Neural cell (in vitro differentiated cells): ENCODE results near the gene CRYGC. TPM values are rescaled to one million over a fixed set of nuclear protein-coding genes. Genes with fewer than 3 reads are reported as not detected.
"Not testable (repeated sequence)": the region's sequence is repeated elsewhere in the genome, so short reads cannot be mapped to it uniquely, and the experiment has no call there.

Source experiments
- H2AFZ ChIP-seq: fragments of 200-600, 300-800 bp; sonication (generic), shearing (Covaris generic); 2 replicates; pipeline ENCODE4 v1.6.0; 2014; ENCODE audit warnings: low read depth, mild to moderate bottlenecking, antibody characterized with exemption, low read length, moderate library complexity
- H3F3A ChIP-seq: fragments of 200-600 bp; shearing (Covaris generic); 2 replicates; pipeline ENCODE4 v1.6.1; 2016; ENCODE audit warnings: mild to moderate bottlenecking, moderate library complexity, mixed read lengths, antibody characterized with exemption, low read length; ENCODE audit not compliant: insufficient read depth, poor library complexity, severe bottlenecking
- H3K27ac ChIP-seq: fragments of 200-600, 300-800 bp; sonication (generic), shearing (Covaris generic); 2 replicates; pipeline ENCODE4 v1.5.1; 2014; ENCODE audit warnings: mild to moderate bottlenecking, low read length, moderate library complexity
- H3K27me3 ChIP-seq: fragments of 300-800, 200-600 bp; sonication (generic), shearing (Covaris generic); 2 replicates; pipeline ENCODE4 v1.6.0; 2014; ENCODE audit warnings: mild to moderate bottlenecking, low read depth, low read length, moderate library complexity; ENCODE audit not compliant: insufficient read depth
- H3K36me3 ChIP-seq: fragments of 300-800, 200-600 bp; sonication (generic), shearing (Covaris generic); 2 replicates; pipeline ENCODE4 v1.5.1; 2014; ENCODE audit warnings: mild to moderate bottlenecking, antibody characterized with exemption, low read length, moderate library complexity; ENCODE audit not compliant: insufficient read depth
- H3K4me2 ChIP-seq: fragments of 300-800, 200-600 bp; sonication (generic), shearing (Covaris generic); 2 replicates; pipeline ENCODE4 v1.6.0; 2014; ENCODE audit warnings: mild to moderate bottlenecking, low read length
- H3K4me3 ChIP-seq: fragments of 300-800, 200-600 bp; sonication (generic), shearing (Covaris generic); 2 replicates; pipeline ENCODE4 v1.5.1; 2014; ENCODE audit warnings: mild to moderate bottlenecking, low read length, moderate library complexity
- H3K79me2 ChIP-seq: fragments of 200-600 bp; shearing (Covaris generic); replicated peaks from 2 replicates; pipeline ENCODE4 v1.6.0; 2014; ENCODE audit warnings: mild to moderate bottlenecking, low read length, moderate library complexity; ENCODE audit not compliant: insufficient read depth
- H3K9ac ChIP-seq: fragments of 300-800, 200-600 bp; sonication (generic), shearing (Covaris generic); 2 replicates; pipeline ENCODE4 v1.6.1; 2016; ENCODE audit warnings: mild to moderate bottlenecking, low read length, mixed read lengths
- H3K9me2 ChIP-seq: fragments of 200-600 bp; shearing (Covaris generic); 2 replicates; pipeline ENCODE4 v1.6.1; 2016; ENCODE audit warnings: mild to moderate bottlenecking, low read length, mixed read lengths; ENCODE audit not compliant: insufficient read depth
- H3K9me3 ChIP-seq: fragments of 200-600, 300-800 bp; sonication (generic), shearing (Covaris generic); 2 replicates; pipeline ENCODE4 v1.6.1; 2016; ENCODE audit warnings: mild to moderate bottlenecking, mixed run types, low read length, moderate library complexity, mixed read lengths
- H4K20me1 ChIP-seq: fragments of 200-600 bp; shearing (Covaris generic); 2 replicates; pipeline ENCODE4 v1.6.1; 2016; ENCODE audit warnings: mild to moderate bottlenecking, mixed run types; ENCODE audit not compliant: insufficient read depth
- CTCF ChIP-seq: fragments of 450-650 bp; IDR thresholded peaks from 2 replicates; pipeline ENCODE4 v1.5.1; 2014; ENCODE audit warnings: antibody characterized with exemption, mild to moderate bottlenecking, moderate library complexity; ENCODE audit not compliant: poor library complexity, severe bottlenecking
- EP300 ChIP-seq: fragments of 450-650 bp; conservative IDR thresholded peaks from 2 replicates; pipeline ENCODE4 v1.6.1; 2014; ENCODE audit warnings: antibody characterized with exemption, mild to moderate bottlenecking, moderate library complexity; ENCODE audit not compliant: poor library complexity, severe bottlenecking
- EZH2 ChIP-seq: fragments of 200-600, 300-800 bp; shearing (Covaris generic), sonication (generic); IDR thresholded peaks from 2 replicates; pipeline ENCODE4 v1.6.1; 2014; ENCODE audit warnings: antibody characterized with exemption, low read length, borderline replicate concordance, mild to moderate bottlenecking; ENCODE audit not compliant: insufficient read depth, poor library complexity, severe bottlenecking
- MXI1 ChIP-seq: fragments of 450-650 bp; conservative IDR thresholded peaks from 2 replicates; pipeline ENCODE4 v1.6.1; 2014; ENCODE audit warnings: antibody characterized with exemption, mild to moderate bottlenecking; ENCODE audit not compliant: poor library complexity, severe bottlenecking
- POLR2AphosphoS5 ChIP-seq: IDR thresholded peaks from 2 replicates; pipeline ENCODE4 v1.6.1; 2012
- RAD21 ChIP-seq: fragments of 450-650 bp; conservative IDR thresholded peaks from 2 replicates; pipeline ENCODE4 v1.6.1; 2014; ENCODE audit warnings: antibody characterized with exemption, mild to moderate bottlenecking, moderate library complexity
- REST ChIP-seq: IDR thresholded peaks from 2 replicates; pipeline ENCODE4 v1.6.1; 2012; ENCODE audit warnings: borderline replicate concordance
- SMC3 ChIP-seq: fragments of 450-650 bp; conservative IDR thresholded peaks from 2 replicates; pipeline ENCODE4 v1.6.1; 2014; ENCODE audit warnings: antibody characterized with exemption, mild to moderate bottlenecking, moderate library complexity; ENCODE audit not compliant: poor library complexity
- TAF1 ChIP-seq: IDR thresholded peaks from 2 replicates; pipeline ENCODE4 v1.6.1; 2012; ENCODE audit warnings: low read depth
- polyA plus RNA-seq: library from polyadenylated mRNA; depleted of rRNA; stranded (reverse); fragments of >200 nt; gene quantifications from 2 replicates; pipeline ENCODE4 v1.2.3, GENCODE V29; 2014

CRYGC gene
- polyA plus RNA-seq, 1 donor from 2014 or later: not detected

- Histone ChIP-seq H3K27ac (no peak overlapping the region), H4K20me1 (no peaks in the 10 kb centered on the region), H3K4me2 (no peak overlapping the region)
These were observed 4.4 kb downstream of the CRYGC start for GRCh38 chr2:208125251-208125650.

GRCh38 chr2:208124013-208124715 lies 5.5 kb downstream of the CRYGC start, which contains the start of gene CRYGD:
Gene CRYGD, minus strand, starts transcription at chr2:208124524. Its CDS starts 51 bp downstream, at chr2:208124473.
- H3K79me2 ChIP-seq, H3K27ac ChIP-seq, H4K20me1 ChIP-seq, H3K36me3 ChIP-seq, H3K9me3 ChIP-seq, H3K4me3 ChIP-seq, H3F3A ChIP-seq, H3K9me2 ChIP-seq, H3K9ac ChIP-seq, H3K27me3 ChIP-seq, H3K4me2 ChIP-seq, H2AFZ ChIP-seq: not testable (repeated sequence)

More at GRCh38 chr2:208125251-208125650, 4.4 kb downstream of the CRYGC start:
- no peaks in the 10 kb centered on the region for H3K79me2 ChIP-seq
- H3K9me2 ChIP-seq: no peaks in the 10 kb centered on the region
- no peak overlapping the region for H2AFZ ChIP-seq
- H3K4me3 ChIP-seq: no peak overlapping the region
- H3K9ac ChIP-seq: no peak overlapping the region
- H3F3A ChIP-seq: no peaks in the 10 kb centered on the region
- no peaks in the 10 kb centered on the region for H3K27me3 ChIP-seq
- TF ChIP-seq REST (no peak), POLR2AphosphoS5 (no peak), RAD21 (no peak)
- H3K36me3 ChIP-seq: no peaks in the 10 kb centered on the region
- no peaks in the 10 kb centered on the region for H3K9me3 ChIP-seq

- Histone ChIP-seq H3K4me2 (no peak overlapping the region), H3K4me3 (no peak overlapping the region), H3K9me2 (no peaks in the 10 kb centered on the region), H4K20me1 (no peaks in the 10 kb centered on the region), H3F3A (no peaks in the 10 kb centered on the region), H2AFZ (no peak overlapping the region), H3K36me3 (no peaks in the 10 kb centered on the region), H3K79me2 (no peaks in the 10 kb centered on the region), H3K27ac (no peak overlapping the region), H3K27me3 (no peaks in the 10 kb centered on the region), H3K9ac (no peak overlapping the region), H3K9me3 (no peaks in the 10 kb centered on the region)
- no peak for TF ChIP-seq EP300
- no peak for TF ChIP-seq EZH2
- TF ChIP-seq SMC3: no peak
- TF ChIP-seq MXI1: no peak
- no peak for TF ChIP-seq RAD21
- no peak for TF ChIP-seq POLR2AphosphoS5
- no peak for TF ChIP-seq TAF1
- TF ChIP-seq REST: no peak
- no peak for TF ChIP-seq CTCF
These were observed 7.4 kb downstream of the CRYGC start for GRCh38 chr2:208122248-208122647.
